HEK293T (cell line): ENCODE measurements around the gene LTBP1.

Experiments
- BHLHE40 ChIP-seq: fragments of 450-650 bp; IDR thresholded peaks from 2 replicates; pipeline ENCODE4 v1.6.1; 2016; ENCODE audit warnings: mild to moderate bottlenecking, moderate library complexity, borderline replicate concordance
- FOXM1 ChIP-seq: fragments of 450-650 bp; IDR thresholded peaks from 2 replicates; pipeline ENCODE4 v1.6.1; 2017; ENCODE audit warnings: mild to moderate bottlenecking, borderline replicate concordance
- SP1 ChIP-seq: fragments of 450-650 bp; IDR thresholded peaks from 2 replicates; pipeline ENCODE4 v1.6.1; 2017
- SUZ12 ChIP-seq: fragments of 450-650 bp; IDR thresholded peaks from 2 replicates; pipeline ENCODE4 v1.6.1; 2016; ENCODE audit warnings: mild to moderate bottlenecking

DNA sequence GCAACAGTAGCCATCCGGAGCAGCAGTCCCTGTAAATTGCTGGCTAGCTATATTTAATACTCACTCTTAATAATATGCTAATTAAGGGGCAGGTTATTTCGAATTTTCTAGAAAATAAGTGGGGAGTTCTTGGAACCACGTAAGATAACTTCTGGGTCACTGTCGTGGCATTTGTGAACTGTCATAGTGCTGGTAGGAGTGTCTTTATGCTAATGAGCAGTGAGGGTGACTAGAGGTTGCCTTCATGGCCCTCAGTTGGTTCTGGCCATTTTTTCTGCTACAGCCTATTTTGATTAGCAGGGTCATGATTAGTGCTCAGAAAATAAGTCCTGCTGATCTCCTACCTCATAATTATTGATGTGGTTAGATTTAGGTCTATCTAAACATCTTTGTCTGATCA, 279.8 kb downstream of the LTBP1 start:
- TF ChIP-seq SUZ12 = no peak
- no peak for TF ChIP-seq FOXM1
- no peak for TF ChIP-seq SP1
- no peak for TF ChIP-seq BHLHE40
